ENCODE data around the gene C12orf57.

Gene C12orf57

DNA sequence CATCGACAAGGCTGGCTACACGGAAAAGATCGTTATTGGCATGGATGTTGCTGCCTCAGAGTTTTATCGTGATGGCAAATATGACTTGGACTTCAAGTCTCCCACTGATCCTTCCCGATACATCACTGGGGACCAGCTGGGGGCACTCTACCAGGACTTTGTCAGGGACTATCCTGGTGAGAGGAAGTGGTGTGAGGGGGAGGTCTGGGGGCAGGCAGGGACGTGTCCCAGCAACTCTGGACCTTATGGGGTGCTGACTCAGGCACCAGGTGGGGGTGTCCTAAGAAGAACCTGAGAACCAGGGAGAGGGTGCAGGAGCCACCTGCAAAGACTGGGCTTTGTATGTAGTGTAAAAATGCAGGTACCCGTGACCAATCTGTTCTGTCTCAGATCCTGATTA is 24.2 kb upstream of the C12orf57 start:
- DNase-seq, result no peak

DNA sequence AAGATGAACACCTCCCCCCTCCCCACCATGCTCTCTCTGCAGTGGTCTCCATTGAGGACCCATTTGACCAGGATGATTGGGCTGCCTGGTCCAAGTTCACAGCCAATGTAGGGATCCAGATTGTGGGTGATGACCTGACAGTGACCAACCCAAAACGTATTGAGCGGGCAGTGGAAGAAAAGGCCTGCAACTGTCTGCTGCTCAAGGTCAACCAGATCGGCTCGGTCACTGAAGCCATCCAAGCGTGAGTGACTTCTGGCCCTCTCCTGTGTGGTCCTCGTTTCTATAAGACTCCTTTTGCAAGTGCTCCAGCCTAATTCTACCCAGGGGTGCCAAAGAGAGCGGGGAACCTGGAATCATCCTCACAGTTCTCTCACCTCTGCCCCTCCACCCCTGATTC is 22.3 kb upstream of the C12orf57 start:
- no peak for DNase-seq

DNA sequence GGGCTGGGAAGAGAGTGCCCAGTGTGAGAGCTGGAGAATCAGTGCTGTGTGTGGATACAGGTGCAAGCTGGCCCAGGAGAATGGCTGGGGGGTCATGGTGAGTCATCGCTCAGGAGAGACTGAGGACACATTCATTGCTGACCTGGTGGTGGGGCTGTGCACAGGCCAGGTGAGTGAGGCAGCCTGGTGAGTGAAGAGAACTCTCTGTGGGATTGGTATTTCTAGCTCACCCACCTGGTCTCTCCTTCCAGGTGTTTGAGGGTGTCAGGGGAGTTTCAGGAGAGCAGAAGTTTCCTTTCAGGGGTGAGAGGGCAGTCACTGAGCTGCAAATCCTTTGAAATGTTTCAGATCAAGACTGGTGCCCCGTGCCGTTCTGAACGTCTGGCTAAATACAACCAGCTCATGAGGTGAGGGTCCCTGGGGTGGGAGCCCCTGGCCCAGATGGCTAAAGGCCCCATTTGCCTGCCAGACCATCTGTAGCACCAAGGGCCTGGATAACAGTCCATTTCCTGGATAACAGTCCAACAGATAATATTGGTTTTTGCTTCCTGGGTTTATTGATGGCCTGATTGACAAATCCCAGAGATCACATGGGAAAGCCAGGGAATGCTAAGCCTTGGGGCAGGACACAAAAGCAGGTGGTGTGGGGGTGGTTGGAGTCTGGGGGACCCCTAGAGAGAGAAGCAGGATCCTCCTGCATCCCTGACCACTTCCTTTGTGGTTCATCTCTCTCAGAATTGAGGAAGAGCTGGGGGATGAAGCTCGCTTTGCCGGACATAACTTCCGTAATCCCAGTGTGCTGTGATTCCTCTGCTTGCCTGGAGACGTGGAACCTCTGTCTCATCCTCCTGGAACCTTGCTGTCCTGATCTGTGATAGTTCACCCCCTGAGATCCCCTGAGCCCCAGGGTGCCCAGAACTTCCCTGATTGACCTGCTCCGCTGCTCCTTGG is 21.6 kb upstream of the C12orf57 start:
- DNase-seq, result no peak

DNA sequence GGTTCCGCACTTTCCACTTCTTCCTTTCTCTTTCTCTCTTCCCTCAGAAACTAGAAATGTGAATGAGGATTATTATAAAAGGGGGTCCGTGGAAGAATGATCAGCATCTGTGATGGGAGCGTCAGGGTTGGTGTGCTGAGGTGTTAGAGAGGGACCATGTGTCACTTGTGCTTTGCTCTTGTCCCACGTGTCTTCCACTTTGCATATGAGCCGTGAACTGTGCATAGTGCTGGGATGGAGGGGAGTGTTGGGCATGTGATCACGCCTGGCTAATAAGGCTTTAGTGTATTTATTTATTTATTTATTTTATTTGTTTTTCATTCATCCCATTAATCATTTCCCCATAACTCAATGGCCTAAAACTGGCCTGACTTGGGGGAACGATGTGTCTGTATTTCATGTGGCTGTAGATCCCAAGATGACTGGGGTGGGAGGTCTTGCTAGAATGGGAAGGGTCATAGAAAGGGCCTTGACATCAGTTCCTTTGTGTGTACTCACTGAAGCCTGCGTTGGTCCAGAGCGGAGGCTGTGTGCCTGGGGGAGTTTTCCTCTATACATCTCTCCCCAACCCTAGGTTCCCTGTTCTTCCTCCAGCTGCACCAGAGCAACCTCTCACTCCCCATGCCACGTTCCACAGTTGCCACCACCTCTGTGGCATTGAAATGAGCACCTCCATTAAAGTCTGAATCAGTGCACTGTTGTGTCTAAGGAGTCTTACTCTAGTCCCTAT is 20.7 kb upstream of the C12orf57 start:
- no peak for DNase-seq

DNA sequence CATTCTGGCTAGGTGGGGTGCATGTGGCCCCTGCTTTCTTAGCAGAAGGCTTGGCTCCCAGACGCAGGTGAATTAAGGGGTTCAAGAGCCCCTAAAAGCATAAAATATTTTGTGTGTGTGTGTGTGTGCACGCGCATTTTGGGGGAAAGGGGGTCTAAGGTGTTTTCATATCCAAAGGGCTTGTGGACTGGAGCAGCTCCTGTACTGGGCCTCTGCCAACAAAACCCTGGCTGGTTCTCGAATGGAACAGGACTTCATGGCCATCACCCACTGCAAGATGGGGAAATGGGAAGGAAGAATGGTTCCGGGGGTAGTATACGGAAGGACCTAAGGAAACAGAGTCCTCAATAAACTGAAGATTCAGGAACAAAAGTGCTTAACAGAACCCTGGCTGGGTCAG is 20.0 kb upstream of the C12orf57 start:
- DNase-seq, result no peak

DNA sequence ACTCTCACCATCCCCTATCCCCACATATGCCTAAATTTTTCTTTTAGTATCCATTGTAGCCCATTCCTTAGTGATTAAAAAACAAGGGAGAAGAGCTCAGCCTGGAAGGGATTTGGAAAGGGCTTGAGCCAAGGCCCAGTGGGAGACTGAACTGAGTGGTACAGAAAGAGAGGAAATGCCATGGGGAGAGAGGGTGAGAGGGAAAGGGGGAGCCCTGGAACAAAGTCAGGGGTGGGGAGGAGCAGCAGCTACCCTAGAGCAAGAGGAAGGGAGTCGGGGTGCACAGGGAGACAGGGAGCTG is 18.6 kb upstream of the C12orf57 start:
- no peak for DNase-seq

DNA sequence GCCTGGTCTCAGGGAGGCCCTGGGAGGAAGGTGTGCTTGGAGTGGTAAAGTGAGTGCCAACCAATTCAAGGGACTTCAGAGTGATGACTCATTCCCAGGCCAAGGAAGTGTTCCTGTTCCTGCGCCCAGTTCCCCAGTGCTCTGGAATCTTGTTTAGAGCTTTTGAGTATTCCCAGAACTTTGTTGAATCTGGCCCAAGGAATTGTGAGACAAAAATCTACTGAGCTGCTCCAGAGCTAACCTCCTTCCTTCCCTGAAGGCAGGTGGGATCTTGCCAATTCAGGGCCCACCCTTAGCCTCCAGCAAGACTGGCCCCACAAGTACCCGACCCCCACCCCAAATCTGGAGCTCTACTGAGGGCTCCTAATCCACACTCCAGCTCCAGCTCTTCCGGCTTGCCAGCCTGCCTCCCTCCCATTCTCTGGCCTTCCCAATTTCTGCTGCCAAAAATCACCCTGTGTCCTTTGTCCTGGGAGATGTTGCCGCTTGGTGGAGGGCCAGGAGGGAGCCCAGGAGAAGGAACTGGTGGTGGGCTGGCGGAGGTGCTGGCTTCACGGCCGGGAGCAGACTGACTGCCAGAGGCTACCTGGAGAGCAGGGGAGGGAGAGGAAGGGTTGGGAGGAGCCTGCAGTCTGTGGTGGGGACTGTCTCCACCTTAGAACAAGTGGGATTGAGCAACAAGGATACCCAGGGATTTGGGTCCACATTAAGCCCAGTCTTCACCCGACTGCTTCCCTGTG is 18.1 kb upstream of the C12orf57 start:
- no peak for DNase-seq

DNA sequence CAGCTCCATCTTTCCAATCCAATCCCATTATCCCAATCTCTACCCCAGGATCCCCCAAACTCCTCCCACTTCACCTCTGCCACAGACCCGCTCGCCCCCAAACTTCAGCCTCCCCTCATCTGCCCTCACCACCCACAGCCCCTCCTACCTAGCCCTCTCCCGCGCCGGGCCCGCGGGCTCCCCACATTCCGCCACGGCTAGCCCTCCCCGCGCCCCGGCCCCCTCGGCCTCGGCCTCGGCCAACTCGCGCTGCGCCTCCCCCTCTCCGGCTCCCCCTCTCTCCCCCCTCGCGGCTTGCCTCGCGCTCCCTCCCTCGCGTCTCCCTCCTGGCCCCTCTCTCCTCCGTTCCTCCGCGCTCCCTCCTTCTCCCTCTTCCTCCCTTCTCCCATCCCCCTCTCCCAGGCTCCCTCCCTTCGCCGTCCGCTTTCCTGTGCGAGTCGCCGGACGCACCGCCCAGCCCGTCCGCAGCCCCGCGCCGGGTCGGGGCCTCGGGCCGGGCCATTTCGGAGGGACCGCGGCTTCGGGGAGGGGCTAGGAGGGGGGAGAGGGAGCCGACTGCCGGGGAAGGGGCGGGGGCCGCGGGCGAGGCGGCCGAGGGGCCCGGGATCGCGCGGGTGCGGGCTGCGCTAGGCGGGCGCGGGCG is 16.3 kb upstream of the C12orf57 start, which contains the start of gene ATN1:
TSS of gene ATN1 (plus strand) at position 581 of the 643 bp plus-strand sequence. CDS start 6,043 bp downstream, outside the sequence.
- DNase-seq, result peak; percentile 55

DNA sequence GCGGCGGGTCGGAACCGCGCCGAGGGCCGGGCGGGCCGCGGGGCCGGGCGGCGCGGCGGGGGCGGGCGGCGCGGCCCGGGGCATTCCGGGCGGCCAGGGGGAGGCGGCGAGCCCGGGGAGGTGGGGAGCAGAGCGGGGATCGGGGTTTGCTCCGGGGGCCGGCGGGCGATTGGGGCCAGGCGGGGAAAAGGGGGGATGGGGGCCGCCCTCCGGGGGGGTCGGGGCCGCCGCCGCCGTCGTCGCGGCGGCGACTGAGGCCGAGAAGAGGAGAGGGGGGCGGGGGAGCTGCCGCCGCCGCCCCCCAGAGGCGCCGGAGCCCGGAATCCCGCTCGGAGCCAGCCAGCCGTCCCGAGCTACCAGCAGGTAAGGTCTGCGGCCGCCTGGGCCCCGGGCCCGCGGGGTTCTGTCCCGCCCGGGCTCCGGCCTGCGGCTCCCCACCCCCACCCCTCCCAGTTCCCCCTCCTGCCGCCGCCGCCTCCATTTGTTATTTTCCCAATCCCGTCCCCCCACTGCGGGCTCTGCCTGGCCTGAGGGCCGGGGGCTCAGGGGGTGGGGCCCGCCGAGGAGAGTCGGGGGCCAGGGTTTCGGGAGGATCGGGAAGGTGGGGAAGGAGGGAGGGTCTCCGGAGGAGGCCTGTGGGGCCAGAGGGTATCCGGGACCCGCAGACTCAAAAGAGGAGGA is 15.7 kb upstream of the C12orf57 start:
- DNase-seq, result peak; percentile 43

DNA sequence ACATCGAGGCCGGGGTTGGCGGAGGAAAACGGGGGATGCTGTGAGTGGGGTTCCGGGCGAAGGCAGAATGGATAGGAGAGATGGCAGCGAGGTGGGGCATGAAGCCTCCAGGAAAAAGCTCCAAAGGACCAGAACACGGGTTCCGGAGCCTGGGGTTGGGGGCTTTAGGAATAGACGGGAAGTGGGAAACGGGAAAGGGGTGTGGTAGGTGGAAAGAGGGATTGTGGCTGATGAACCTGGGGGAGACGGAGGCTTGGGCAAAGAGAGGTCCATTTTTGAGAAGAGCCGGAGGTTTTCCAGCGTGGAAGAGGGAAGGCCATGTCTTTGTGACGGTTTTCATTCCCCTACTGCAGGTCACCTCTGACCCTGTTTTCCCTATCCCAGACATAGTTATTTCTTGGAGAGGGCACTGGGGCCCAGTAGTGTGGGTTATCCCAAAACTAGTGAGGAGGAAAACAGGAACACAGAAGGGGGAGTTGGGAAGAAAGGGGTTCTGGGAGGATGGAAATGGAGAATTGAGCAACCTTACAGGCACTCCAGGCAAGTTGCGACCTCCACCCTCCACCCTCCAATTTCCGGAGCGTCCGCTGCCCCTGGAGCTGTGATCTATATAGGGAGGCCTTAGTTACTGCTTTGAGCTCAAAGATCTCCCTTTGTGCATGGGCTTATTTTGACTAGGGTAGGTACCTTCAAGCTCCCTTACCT is 15.0 kb upstream of the C12orf57 start:
- DNase-seq, result no peak

DNA sequence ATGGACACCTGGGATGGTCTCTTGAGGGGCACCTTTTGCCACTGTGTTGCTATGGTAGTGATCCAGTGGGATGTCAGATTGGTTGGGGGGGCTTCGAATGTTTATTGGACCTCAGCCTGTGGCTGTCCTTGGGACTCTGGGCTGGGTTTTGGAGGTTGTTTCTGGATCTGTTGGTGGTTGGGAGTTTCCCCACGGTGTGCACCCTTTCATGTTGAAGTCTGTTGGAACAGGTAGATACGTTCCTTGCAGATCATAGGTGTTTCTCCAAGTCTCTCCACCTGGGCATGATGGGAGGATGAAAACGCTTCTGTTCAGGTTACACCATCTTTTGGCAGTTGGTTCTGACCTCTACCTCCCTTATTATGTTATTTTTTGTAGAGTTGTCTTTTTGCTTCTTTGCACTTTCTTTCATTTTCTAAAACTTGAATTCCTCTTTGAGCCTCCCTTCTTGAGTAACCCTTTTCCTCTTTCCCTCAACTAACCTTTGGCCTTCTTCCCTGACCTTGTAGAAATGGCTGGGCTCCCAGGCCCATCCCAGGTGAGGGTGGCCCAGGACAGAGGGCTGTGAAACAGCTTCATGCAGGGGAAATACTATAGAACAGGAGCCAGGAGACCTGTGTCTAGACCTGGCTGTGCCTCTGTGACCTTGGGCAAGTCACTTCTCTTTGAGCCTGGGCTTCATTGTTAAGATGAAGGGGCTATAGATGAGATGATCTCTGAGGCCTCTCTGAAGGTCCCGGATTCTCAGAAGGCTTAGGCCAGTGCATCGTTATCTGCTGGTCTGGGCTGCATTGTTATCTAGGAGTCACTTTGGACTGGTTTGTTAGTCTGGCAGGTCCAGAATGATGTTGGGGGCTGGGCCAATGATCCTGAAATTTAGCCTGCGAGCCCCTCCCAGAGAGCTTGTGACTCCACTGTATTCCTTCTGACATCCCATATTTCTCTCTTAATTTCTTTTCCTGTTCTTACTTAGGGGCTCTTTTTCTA is 14.1 kb upstream of the C12orf57 start:
- DNase-seq, result no peak

DNA sequence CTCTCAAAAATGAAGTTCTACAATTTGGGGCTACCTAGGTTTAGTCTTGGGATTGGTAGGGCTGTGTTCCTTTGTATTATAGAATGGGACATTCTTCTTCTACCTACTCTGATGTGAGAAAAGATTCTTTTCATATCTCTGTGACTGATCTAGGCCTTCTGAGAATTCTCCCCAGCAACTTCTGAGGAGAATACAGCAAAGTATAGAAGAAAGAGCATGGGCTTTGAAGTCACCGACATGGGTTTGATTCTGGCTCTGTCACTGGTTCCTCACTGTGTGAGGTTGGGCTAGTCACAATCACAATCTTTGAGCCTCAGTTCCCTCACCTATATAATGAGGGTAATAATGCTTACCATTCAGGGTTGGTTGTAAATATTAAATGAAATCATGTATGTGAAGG is 11.1 kb upstream of the C12orf57 start:
- DNase-seq, result no peak

DNA sequence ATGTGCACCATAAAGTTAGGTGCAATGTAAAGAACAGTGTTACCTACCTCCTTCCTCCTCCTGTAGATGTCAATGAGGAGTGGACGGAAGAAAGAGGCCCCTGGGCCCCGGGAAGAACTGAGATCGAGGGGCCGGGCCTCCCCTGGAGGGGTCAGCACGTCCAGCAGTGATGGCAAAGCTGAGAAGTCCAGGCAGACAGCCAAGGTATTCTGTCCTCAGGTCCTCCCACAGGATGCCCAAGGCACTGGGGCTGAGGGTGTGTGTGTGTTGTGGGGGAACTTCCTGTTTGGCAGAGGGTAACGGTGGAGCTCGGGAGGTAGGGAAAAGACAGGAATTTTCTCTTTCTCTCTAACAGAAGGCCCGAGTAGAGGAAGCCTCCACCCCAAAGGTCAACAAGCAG is 9.7 kb upstream of the C12orf57 start:
- no peak for DNase-seq

DNA sequence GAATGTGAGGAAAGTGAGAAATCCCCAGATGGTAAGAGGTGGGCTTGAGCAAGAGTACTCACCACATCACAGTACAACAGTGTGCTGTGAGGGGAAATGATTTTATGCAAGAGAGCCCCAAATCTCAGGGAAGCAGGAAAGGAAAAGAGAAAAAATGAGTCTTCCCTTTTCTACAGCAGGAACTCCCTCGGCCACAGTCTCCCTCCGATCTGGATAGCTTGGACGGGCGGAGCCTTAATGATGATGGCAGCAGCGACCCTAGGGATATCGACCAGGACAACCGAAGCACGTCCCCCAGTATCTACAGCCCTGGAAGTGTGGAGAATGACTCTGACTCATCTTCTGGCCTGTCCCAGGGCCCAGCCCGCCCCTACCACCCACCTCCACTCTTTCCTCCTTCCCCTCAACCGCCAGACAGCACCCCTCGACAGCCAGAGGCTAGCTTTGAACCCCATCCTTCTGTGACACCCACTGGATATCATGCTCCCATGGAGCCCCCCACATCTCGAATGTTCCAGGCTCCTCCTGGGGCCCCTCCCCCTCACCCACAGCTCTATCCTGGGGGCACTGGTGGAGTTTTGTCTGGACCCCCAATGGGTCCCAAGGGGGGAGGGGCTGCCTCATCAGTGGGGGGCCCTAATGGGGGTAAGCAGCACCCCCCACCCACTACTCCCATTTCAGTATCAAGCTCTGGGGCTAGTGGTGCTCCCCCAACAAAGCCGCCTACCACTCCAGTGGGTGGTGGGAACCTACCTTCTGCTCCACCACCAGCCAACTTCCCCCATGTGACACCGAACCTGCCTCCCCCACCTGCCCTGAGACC is 8.2 kb upstream of the C12orf57 start:
- DNase-seq, result no peak

DNA sequence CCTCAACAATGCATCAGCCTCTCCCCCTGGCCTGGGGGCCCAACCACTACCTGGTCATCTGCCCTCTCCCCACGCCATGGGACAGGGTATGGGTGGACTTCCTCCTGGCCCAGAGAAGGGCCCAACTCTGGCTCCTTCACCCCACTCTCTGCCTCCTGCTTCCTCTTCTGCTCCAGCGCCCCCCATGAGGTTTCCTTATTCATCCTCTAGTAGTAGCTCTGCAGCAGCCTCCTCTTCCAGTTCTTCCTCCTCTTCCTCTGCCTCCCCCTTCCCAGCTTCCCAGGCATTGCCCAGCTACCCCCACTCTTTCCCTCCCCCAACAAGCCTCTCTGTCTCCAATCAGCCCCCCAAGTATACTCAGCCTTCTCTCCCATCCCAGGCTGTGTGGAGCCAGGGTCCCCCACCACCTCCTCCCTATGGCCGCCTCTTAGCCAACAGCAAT is 7.6 kb upstream of the C12orf57 start:
- DNase-seq, result no peak

DNA sequence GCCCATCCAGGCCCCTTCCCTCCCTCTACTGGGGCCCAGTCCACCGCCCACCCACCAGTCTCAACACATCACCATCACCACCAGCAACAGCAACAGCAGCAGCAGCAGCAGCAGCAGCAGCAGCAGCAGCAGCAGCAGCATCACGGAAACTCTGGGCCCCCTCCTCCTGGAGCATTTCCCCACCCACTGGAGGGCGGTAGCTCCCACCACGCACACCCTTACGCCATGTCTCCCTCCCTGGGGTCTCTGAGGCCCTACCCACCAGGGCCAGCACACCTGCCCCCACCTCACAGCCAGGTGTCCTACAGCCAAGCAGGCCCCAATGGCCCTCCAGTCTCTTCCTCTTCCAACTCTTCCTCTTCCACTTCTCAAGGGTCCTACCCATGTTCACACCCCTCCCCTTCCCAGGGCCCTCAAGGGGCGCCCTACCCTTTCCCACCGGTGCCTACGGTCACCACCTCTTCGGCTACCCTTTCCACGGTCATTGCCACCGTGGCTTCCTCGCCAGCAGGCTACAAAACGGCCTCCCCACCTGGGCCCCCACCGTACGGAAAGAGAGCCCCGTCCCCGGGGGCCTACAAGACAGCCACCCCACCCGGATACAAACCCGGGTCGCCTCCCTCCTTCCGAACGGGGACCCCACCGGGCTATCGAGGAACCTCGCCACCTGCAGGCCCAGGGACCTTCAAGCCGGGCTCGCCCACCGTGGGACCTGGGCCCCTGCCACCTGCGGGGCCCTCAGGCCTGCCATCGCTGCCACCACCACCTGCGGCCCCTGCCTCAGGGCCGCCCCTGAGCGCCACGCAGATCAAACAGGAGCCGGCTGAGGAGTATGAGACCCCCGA is 7.0 kb upstream of the C12orf57 start:
- peak; percentile 57 for DNase-seq

DNA sequence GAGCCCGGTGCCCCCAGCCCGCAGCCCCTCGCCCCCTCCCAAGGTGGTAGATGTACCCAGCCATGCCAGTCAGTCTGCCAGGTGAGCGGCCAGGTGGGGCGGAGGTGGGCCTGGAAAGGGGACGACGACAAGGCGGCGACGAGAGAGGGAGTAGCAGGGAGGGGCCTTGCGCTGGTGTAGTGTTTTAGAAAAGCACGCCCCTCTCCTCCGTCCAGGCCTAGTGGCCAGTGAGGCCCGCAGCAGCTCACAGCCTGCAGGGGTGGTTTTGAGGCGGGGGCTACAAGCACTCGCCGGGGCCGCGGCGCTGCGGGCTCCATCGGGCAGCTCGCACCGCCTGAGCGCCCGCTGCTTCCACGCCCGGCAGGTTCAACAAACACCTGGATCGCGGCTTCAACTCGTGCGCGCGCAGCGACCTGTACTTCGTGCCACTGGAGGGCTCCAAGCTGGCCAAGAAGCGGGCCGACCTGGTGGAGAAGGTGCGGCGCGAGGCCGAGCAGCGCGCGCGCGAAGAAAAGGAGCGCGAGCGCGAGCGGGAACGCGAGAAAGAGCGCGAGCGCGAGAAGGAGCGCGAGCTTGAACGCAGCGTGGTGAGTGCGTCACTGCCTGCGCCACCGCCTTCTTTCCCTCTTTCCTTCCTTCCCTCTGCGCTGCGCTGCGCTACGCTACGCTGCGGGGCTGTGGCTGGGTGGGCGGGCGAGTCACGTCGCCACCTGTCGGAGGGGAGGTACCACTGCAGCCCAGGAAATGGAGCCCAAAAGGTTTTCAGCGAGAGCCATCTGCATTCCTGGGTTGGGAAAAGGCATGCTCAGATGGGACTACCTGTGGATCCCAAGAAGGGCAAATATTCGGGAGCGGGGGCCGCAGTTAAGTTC is 6.1 kb upstream of the C12orf57 start:
- DNase-seq, result peak; percentile 96

All from CD4-positive, alpha-beta T cell treated with Interleukin-12 subunit alpha and Interleukin-12 subunit beta, for 1 hour (primary cell).